ENCODE measurements around the gene SYT5.
"Not testable (repeated sequence)": the region's sequence is repeated elsewhere in the genome, so short reads cannot be mapped to it uniquely, and the experiment has no call there.

Gene SYT5

GRCh38 chr19:55206664-55207500 is 26.8 kb upstream of the SYT5 start:
- peak in 1 of 4 experiments; percentile 10 for DNase-seq

GRCh38 chr19:55202199-55202598 is 22.1 kb upstream of the SYT5 start:
- DNase-seq = not testable (repeated sequence)

- no peak for DNase-seq
Observed at GRCh38 chr19:55199620-55200204, 19.6 kb upstream of the SYT5 start.

- DNase-seq = no peak
Observed at GRCh38 chr19:55198651-55199050, 18.6 kb upstream of the SYT5 start.

GRCh38 chr19:55197528-55197927 is 17.4 kb upstream of the SYT5 start:
- no peak for DNase-seq

GRCh38 chr19:55196803-55197202 is 16.7 kb upstream of the SYT5 start:
- DNase-seq = no peak

DNA sequence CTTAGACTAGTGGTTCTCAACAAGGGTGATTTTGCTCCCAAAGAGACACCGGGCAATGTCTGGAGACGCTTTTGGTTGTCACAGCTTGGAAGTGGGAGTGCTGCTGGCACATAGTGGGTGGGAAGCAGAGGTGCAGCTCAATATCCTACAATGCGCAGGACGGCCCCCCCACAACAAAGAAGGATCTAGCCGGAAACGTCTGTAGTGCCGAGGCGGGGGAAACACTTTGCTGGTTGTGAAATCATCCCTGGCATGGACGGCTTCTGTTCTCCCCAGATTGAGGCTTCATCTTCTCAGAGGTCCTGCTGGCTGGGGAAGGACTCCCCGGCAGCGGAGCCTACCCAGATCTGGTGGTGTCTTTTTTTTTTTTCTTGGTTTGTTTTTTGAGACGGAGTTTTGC is 13.4 kb upstream of the SYT5 start:
- DNase-seq = no peak

DNA sequence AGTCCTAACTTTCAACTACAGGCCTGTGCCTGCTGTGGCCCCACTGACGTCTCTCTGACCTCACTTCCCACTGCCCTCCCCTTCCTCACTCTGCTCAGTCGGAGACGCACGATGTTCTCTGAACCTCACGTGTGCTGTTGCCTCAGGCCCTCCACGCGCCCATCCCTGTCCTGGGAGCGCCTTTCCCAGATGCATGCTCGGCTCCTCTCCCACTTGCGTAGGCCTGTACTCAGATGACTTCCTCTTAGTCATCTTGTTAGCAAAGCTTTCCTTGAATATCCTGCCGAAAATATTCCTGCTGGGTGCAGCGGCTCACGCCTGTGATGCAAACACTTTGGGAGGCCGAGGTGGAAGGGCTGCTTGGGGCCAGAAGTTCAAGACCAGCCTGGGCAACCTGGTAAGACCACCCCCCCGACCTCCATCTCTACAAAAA is 9.3 kb upstream of the SYT5 start:
- DNase-seq = no peak

DNA sequence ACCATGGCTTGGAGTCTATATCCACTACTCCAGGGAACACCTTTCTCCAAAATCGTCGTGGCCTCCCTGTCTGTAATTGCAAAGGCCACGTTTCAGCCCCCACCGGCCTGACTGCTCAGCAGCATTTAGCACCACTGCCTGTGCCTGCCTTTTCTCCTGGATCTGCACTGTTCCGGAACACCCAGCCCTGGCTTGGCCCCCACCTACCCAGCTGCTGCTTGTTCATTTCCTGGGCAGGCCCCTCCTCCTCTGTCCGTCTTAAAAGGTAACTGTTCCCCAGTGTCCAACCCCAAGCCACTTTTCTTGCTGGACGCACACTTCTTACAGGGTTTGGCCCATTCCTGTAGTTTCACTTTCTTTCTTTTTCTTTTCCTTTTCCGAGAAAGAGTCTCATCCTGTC is 8.5 kb upstream of the SYT5 start:
- DNase-seq = no peak

- no peak for DNase-seq
Observed at GRCh38 chr19:55186080-55186479, 6.0 kb upstream of the SYT5 start.

DNA sequence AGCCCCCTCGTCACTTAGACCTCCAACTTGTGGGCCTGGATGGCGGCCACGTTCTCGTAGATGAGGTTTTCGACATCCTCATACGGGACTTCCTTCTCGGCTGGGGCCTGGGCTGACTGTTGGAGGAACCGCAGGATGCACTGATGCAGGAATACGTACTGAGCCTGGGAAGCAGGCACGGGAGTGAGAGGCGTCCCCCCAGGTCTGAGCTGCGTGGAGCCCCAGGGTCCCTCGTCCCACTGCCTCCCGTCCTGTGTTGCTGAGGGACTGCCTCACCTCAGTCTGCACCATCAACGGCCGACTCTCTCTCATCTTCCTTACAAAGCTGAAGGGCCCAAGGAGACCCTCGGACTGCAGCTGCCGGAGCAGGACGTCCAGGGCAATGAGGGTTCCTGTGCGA is 1.7 kb upstream of the SYT5 start:
- no peak for DNase-seq

GRCh38 chr19:55178781-55179599 is 1.1 kb downstream of the SYT5 start:
- peak; percentile 67 to 88 (median 78) for DNase-seq

DNA sequence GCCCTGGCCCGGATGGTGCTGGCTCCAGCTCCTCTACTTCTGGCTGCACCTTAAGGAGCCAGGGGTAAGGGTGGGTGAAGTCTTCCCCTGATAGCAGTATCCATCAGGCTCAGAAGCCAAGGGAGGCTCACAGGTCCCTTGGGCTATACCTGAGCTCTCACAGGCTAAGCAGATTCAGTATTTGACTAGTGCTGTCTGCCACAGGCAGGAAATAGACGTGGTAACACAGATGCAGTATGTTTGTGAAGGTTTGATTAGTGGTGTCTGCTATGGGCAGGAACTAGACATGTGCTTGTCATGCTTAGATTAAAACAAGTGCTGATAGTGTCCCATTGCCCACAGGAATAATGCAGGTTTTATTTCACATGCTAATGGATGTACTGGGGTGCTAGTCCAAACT is 4.0 kb downstream of the SYT5 start:
- no peak for DNase-seq

DNA sequence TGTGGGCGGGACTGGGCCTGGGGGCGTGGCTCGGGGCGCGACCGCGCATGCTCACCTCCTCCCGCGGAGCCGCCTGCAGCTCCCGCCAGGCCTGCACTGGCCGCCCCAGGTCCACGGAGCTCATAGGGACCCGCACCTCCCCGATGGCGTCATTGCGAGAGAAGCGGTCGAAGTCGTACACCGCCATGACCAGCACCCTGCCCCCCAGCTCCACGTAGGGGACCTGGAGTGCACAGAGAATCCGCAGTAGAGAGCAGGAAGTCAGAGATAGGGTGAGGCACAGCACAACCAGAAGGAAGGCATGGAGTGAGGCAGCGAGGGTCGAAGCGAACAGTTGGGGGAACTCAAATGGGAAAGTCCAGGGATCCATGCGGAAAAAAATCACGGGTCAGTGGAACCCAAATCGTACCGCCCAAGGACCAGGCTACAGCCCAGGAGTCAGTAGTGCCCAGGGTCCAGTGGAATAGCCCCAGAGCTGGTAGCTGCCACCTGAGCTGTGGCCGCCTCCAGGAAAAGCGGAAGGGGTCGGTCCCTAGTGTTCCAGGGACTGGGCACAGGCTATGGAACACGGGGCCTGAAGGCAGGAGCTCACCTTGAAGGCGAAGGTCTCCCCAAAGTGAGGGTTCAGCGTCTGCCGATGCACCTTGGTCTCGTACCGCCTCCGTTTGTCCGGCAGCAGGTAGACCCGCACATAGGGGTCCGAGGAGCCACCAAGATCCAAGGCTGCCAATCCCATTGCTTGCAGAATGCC is 4.8 kb downstream of the SYT5 start:
- no peak for DNase-seq

DNA sequence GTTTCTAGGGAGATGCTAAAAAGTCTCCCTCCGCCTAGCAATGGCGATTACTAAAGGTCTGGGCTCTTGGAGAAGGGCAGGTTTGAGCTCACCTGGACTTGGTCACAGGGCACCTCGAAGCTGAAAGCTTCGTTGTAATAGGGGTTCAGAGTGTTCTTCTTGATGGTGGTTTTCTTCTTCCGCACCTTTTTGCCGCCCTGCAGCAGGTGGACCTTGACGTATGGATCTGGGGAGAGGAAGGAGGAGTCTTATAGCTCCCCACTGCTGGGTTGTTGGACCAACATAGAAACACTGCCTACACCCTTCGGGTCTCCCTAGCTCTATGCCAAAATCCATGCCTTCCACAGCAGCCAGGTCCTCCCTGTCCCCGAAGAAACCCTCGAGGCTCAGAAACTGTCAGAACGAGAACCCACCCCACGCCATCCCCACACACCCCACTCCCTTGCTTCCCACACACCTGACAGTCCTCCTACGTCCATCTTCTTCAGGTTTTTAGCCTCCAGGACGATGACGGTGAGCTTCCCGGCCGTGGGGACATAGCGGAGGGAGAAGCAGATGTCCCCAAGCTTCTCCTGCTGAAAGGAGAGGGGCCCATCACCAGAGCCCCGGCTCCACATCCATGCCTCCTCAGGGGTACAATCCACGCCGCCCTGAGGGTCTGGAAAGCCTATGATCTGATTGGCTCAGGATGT is 5.5 kb downstream of the SYT5 start:
- no peak for DNase-seq

GRCh38 chr19:55173714-55174409 is 6.2 kb downstream of the SYT5 start:
- DNase-seq = no peak

DNA sequence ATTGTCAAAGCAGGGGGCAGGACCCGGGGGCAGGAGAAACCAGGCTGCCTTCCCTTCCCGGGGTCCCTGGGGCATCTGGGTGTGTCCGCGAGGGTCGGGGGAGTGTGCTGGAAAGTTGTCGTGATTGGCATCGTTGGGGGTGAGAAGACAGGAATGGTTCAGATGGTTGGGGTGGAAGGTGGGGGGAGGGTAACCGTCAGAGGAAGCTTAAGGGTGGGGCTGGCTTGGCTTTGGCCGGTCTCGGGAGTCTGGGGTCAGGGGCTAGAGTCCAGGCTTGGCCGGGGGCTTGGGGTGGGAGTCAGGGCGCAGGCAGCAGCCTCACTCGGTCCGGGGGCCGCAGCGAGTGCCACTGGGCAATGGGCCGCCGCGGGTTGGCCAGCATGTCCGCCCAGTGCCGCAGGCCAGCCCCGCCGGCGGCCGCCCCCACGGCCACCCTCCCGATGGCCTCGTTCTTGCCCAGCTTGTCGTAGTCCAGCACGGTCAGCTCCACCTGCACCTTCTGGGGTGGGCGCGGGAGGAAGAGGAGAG is 6.8 kb downstream of the SYT5 start:
- no peak for DNase-seq

- no peak for DNase-seq
Observed at GRCh38 chr19:55172741-55173140, 7.3 kb downstream of the SYT5 start.

DNA sequence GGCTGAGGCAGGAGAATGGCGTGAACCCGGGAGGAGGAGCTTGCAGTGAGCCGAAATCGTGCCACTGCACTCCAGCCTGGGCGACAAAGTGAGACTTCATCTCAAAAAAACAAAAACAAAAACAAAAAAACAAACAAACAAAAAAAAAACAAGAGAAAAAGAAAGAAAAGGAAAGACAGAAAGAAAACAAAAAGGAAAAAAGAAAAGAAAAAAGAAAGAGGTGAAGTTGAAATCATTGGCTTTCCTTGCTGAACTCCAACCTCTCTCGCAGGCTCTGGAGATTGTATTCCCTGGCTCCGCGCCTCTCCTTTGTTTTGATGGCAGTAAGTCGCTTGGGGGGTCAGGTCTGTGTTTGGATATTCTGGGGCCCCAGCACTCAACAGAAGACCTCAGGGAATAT is 7.8 kb downstream of the SYT5 start:
- not testable (repeated sequence) for DNase-seq

DNA sequence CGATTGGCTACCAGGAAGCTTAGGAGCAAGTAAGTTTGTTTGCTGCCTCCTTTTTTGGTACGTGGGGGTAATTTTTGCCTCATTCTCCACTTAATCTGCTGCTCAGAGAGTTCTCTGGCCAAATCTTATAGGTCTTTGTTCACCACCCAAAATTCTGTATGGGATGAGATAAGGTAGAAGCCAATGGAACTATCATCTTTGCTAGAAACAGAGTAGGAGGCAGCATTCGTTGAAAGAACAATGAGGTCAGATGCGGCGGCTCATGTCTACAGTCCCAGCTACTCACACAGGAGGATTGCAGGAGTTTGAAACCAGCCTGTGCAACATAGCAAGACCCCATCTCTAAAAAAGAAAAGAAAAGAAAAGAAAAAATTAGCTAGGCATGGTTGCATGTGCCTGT is 8.6 kb downstream of the SYT5 start:
- no peak for DNase-seq

DNA sequence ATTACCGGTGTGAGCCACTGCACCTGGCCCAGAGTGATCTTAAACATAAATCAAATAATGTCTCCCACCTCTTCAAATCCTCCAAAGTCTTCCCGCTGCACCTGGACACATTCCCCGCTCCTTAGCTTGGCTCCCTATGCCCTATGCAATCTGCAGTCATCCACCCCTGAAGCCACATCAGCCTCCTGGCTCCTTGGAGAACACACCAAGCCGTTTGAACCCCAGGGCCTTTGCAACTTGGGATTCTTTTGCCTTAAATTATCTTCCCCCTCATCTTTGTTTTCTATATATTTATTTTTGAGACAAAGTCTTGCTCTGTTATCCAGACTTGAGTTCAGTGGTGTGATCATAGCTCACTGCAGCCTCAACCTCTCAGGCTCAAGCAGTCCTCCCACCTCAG is 11.0 kb downstream of the SYT5 start:
- DNase-seq = no peak

All from activated naive CD4-positive, alpha-beta T cell (primary cell).